Stimulated activated CD4-positive, alpha-beta T cell treated with anti-CD3 and anti-CD28 coated beads, Interleukin-4, amount 100 ng/mL, for 1 hour (primary cell): ENCODE data around the gene DOCK4.

ENCODE experiments used
- DNase-seq: peaks from one replicate; pipeline ENCODE4 v3.0.0-alpha.2; 2020

DOCK4 gene

DNA sequence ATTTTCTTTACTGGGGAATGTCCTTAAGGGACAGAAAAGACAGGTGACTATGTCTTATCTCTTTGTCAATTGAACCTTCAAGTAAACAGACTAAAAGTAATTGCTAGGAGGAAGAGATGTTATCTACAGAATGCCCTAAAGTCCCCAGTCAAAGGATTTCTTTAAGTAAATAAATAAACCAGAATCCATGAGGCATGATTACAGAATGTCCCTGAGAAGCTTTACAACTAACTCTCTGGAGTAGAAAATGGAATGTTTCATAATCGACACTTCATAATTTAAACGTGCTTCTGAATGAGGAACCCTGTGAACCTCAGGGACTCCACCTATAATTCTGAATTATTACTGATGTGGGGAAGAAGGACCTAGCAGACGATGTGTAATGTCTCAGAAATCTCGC, 456.0 kb downstream of the DOCK4 start:
- DNase-seq = no peak

DNA sequence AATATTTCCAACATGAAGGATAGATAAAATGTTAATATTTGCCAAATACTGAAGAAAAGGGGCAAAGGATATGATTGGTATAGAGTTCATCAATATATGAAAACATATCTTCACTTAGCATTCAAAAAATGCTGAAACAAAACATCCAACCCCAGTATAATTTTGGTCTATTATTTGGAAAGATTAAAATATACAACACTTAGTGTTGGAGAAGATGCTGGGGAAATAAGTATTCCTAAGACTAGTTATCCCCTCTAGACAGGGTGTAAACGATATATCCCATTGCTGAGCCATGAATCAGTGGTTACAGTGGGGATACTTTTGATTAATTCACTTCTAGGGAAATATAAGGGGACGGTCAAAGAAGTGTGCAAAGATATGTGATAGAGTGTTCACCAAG, 456.6 kb downstream of the DOCK4 start:
- DNase-seq = no peak

DNA sequence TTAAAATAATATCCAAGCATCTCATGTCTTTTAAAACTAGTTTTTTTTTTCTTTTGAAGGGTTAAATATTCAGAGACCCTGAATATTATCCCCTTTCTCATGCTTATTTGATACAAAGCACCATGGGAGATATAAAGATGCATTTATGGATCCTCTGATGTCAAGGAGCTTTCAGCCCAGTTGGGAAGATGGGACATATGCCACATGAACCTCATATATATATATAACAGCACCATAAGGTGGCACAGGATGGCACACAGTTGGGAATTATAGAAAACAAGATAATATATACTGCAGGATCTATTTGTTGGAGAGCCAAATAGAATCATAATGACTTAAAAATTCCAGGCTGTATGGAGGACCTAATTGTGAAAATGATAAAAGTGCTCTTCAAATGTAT, 458.5 kb downstream of the DOCK4 start:
- no peak for DNase-seq

DNA sequence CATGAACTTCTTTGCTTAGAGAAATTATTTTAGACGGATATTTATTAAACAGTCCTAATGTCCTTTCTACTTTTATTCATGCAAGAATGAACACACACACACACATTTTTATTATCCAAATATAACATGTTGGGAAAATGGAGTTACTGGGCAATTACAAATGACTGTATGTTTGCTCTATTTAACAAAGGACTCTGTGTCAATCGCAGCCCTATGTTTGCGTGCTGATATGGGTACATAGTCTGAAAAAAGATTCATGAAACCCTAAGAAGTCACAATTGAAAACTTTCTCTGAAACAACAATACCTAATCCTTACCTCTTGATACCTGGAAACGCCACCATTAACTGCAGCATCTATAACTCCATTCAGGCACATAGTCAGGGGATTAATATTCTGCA, 459.2 kb downstream of the DOCK4 start:
- DNase-seq = no peak

DNA sequence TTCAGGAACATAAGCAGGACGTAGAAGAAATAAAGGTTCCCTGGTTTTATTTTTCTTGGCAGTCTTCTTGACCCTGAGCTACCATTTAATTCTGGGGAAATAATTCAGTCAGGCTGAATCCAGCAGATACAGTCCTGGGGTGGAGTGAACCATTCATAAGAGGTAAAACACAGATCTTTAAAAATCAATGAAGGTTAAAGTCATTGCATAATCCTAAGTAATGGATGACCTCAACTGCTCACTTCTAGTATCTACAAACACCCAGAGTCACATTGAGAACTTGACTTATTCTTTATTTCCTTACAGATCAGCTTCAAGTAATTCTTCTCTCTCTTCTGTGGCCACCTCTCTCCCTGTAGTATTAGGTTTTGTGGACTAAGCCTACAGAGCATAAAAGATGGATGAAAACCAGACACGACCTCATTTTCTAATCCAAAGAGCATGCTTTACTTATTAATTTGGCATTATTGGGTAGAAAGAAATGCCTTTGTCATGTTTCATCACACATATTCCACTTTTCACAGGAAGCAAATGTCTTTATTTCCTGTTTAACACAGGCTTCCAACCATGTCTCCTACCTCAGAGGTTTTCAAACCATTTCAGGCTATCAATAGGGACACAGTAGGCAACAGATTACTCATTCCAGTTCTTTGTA, 461.6 kb downstream of the DOCK4 start:
- DNase-seq = no peak

DNA sequence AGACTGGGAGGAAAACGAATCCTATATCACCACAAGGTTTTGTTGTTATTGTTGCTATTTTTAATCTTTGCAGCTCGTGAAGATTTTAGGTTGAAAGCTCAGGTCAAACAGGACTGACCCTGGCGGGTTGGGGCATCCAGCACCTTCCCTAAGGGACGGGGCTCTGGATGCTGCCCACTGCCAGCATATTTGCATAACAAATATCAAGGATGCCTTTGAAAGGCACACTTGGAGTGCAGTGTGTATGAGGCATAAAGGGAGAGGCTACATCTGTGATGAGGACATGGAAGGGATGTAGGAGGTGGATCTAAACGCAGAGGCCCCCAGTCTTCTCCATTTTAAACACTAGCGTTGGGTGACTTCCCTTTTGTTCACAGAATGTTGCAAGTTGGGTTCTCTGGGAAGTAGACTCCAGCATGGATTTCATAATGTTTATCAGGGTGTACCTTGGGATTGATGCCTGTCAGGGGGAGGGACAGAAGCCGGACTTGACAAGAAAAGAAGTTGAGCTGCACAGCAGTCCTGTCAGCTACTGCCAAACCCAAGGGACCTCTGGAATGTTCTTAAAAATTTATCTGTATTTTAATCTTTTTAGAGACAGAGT, 462.9 kb downstream of the DOCK4 start:
- DNase-seq = no peak

DNA sequence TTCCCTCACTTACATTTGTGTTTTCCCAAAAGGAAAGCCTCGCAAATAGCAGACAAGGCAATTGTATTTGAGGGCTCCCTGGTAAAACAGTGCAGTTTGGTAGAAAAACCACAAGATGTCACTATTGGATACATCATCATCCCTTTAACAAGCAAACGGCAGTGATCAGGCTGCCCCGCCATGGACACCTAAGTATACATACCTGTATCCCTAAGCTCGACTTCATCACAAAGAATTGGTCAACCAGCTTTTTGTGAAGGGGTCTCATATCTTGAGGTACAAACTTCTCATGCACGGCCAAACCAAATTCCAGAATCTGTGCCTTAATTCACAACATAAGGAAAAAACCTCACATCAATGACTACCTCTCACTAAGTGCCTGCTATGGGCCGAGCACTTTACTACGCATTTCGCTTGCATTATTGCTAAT, 464.4 kb downstream of the DOCK4 start:
- DNase-seq = peak; percentile 27

DNA sequence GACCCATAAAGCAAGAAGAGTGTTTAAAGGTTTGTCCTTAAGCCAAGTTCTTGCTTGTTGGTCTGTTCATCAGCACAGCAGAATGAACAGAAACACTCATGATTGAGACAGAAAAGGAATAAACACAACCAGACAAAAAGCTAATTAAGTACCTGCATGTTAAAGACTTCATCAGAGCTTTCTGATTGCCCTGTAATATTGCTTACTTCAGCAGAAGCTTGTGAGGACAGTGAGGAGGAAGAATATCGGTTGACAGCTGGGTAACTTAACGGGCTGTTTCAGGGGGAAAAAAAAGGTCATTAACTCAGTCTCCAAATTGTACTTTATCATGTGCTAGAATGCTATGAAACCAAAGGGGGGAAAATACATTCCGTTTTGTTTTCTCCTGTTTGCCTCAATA, 465.3 kb downstream of the DOCK4 start:
- DNase-seq = no peak

DNA sequence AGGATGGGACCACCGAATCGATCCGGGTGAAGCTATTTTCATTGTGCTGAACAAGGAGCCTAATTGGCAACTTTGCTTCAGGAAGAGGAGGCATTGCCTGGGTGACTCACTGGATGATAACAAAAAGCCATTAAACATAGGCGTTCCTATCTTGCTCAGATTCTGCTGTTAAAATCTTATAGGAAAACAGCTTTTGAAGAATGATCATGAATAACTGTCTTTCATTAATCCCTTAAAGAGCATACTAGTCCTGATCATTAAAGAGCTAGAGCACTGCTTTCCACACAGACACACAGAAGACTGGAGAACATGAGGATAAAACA, 469.7 kb downstream of the DOCK4 start:
- DNase-seq = no peak

DNA sequence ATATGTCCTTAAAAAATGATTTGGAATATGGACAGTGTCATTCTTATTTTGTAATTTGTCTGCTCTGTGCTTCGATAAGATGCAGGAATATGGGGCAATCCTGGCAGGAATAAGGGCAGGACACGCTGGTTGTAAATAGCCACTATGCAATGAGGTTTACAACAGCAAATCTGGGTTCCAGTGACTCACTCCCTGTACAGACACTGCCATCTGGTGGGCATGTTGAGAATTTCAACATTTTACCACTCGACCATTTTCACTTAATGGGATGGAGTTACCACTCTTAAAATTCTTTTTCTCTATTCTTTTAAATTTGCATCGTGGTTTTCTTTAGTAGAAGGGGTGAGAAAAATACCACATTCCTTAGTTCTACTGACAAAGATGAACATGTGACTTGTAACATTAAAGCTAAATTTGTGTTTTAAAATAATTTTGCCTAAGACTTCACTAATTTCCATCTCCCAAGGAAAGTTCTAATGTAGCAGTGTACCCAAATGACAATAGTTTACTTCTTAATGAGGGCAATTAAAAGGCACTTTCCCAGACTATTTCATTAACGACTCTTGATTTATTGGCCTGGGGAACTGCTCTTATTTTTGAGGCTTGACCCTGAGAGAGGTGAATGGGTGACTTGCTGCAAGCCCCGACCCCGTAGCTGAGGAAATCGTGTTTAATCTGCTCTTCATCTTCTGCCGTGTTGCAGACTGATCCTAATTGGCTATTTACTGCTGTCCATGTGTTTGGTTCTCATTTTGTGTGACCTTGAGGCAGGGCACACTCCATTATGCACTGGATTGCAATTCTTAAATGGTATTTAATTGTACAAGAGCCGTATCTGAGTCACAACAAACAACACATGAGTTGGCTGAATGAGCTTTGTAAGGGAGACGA, 470.3 kb downstream of the DOCK4 start:
- peak; percentile 16 for DNase-seq

DNA sequence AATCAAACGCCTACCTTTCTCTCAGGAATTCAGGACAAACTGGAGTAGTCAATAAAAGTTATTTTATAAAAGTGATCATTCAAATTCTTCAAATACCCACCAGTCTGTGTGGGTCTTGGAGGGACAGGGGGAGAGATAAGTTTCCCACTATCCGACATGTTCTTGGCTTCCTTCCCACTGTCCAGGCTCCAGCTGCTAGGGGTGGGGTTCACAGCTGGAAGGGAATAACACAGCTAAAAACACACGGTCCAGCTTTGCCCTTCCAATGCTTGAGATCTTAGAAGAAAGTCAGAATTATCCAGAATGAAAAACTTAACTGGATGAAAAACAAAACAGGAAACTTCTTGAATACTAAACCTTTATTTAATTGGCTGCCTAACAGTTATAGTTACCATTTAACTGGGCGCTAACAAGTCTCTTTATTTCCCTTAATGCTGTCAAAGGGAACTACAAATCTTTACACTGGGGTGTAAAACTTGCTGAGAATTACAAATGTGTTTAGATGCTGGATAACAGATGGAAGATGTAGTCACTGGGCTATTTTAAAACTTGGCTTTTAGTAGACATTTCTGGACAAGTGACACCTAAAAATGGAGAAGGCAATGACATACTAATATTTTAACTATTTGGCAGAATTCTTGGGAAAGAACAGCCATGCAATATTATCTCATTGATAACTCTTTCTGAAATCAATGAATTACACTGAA, 471.1 kb downstream of the DOCK4 start:
- DNase-seq = no peak

DNA sequence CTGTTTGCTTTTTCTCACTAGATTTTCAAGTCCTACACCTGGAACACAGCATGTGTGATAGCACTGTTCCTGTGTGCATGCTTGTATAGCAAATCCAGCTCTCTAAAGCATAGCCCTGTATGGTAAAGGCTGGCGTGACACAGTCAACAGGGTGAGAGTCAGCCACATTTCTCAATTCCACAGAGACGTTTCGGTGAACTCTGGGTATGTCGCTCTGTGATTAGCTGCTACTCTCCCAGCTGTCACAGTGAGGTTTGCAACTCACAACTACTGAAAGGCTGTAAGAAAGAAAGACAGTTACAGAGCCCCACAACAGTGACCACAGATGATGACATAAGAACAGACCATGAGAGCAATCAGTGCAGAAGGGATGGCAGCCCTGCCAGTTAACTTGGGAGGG, 473.3 kb downstream of the DOCK4 start:
- no peak for DNase-seq

DNA sequence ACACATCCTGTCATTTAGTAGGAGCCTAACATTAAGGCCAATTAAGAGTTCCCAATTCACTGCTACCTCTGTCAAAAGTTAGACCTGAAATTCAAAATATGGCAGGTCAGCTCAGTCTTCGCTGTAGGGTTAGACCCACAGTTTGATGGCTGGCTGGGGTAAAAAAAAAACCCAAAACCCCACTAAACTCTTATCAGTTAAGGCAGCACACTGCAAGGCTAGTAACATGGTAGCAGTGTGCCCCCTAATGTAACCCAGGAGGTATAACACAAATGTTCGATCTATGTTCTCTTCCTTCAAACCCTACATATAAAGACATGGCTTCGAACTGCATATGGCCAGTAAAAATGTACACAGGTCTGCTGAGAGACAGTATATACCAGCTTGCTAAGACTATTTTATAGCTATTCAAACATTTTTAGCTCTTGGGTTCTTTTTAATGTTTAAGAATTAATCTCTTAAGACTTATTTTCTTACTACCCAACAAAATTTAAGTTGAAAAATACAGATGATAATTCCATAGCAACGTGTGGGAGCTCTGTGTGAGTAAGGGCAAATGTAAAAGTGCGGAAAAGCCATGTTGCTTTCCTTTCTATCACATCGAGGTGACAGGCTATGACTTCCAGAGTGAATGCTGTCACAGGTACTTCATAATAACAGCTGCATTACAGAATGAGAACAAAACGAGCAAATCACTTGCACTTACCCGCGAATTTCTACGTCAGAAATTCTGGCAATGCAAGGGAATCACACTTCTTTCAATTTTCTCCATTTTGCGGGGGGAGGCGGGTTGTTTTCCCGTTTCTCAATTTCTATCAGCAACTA, 475.5 kb downstream of the DOCK4 start:
- DNase-seq = no peak

DNA sequence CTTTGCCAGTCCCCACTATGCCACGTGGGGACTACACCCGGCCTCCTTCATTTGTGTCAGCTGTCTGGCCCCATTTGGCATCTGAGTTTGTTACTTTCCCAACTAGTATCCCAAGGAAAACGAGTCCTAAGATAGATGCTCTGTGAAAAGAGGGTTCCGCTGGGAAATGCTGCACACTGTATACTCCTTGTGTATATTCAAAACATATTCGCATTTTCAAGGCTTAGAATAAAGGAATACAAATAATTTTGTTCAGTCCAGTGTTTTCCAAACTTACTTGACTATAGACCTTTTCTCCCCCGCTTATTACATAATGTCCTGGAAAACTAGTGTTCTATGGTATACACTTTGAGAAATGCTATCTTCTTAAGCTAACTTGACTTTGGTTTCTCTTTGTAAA, 476.1 kb downstream of the DOCK4 start:
- no peak for DNase-seq

DNA sequence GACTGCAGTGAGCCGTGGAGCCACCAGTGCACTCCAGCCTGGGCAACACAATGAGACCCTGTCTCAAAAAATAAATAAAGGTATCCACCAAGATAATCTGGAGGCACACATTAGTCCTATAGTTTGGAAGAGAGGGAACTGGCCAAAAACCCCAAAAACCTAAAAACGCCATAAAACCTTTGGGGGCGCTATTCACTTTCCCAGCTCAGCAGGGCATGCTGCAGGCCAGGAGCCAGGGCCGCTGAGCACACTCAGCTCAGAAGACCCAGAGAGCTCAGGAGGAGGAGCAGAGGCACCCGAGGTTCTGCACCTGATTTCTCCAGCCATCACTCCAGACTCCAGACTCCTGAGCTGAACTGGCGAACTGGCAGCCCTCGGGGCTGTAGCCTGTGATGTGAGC, 476.7 kb downstream of the DOCK4 start:
- DNase-seq = no peak

DNA sequence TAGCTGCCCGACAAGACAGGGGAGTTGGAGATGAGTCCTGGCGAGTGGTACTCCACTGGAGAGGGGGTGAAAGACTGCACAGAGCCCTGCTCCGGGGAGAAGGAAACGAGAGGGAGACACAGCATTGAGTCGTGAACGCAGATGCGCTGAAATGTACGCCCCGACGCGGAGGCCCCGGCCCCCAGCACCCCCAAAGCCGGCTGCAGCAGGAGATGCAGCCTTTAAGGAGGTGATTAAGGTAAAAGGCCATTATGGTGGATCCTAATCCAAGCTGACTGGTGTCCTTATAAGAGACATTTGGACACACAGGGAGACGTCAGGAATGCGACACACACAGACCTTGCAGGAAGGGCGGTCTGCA, 477.6 kb downstream of the DOCK4 start:
- DNase-seq = no peak

DNA sequence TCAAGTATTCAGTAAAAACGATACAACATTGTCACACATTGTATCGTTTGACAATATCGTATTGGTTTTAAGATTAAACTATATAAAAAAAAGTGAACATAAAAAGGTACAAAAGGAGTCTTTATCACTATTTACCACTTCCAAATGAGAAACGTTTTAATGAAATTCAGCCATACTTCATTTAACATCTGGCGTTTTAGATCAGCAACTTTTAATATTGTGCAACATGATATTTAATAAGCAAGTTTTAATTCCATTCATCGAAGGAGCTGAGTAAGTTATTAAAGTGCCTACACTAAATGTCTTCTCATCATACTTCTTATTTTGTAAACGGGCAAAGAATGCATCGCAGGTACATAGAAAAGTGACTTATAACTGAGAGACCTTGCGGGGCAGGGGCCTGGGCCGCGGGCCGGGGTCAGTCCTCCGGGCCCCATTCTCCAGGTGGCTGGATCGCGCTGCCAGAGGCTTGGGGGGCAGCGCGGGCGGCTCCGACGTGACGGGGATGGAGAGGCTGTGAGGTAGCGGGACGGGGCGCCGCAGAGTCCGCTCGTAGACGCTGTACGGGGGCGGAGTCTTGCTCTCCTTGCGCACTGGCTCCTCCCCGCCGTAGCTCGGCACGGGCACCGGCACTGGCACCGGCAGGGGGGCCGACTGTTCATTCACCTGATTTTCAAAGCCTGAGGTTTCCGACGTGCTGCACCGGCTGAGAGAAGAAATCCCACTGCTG, 478.1 kb downstream of the DOCK4 start:
- no peak for DNase-seq

DNA sequence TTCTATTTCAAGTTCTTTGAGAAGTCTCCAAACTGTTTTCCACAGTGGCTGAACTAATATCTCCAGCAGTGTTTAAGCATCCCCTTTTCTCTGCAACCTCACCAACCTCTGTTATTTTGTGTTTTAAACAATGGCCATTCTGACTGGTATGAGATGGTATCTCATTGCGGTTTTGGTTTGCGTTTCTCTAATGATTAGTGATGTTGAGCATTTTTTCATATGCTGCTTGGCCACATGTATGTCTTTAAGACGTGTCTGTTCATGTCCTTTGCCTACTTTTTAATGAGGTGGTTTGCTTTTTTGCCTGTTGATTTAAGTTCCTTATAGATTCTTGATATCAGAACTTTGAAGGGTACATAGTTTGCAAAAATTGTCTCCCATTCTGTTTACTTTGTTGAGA, 487.3 kb downstream of the DOCK4 start:
- no peak for DNase-seq

DNA sequence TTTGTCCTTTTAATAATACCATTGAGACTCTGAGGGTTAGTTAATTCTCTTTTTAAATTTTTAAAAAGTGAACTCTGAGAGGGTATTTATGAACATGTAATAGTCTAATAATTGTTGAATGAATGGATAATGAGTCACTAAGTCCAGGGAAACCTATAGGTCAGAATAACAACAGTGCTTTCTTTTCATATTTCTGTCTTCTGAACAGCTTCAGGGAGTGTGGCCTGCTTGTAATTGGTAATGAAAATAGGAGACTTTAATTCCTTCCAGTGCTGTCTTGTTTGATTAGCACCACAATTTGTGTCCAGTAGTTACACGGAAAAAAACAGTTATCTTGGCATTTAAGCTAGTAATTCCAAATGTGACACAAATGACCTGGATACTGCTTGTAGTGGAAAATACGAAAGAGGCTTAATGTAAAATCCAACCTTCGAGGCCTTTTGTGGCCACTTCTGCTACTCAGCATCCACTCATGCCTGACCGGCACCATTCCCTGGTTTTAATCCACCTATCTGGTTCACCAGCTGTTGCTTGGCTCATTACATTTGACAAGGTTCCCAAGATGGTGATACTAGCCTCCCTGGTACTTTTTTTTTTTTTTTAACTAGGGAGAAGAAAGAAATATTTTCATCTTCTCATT, 494.7 kb downstream of the DOCK4 start:
- no peak for DNase-seq

DNA sequence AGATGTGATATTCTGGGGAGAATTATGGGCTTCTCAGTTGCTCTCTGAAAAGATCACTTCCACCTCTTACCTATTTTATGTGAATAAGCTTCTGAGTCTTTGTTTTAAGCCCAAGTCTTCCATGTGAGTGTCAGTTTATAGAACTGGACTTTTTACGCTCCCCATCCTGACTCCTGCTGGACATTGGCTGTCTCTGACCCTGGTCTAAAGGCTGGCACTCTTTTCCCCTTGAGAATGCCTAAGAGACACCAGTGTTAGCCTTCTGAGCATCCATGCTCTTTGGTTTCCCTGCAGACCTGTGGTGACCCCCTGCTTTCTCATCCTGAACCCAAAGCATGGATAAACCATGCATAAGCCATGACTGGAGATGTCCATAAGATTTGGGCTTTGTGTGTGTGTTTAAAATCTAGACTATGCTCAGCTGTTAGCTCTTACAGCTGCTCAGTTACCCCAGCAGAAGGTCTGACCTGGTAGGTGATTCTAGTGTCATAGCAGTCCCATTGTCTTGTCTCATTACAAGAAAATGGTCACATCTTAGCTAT, 495.3 kb downstream of the DOCK4 start:
- no peak for DNase-seq

DNA sequence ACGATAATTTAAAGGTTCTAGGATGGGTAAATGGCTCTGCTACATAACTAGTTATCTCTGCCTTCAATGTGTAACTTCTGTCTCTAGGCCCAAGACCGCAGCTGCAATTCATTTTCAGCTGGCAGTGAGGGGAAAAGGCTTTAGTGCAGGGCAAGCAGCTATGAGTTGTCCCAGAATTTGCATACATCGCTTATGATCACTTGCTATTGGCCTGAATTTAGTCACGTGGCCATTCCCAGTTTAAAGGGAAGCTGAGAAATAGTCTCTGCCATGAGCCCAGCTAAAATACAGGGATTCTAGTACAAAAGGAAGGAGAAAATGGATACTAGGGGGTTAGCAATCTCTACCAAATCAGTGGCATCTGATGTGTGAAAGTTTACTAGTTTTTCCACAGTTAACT, 498.1 kb downstream of the DOCK4 start:
- DNase-seq = no peak
